ENCODE data around the gene STAMBPL1. TPM values are rescaled to one million over a fixed set of nuclear protein-coding genes. Genes with fewer than 3 reads are reported as not detected.

STAMBPL1 gene
- polyA plus RNA-seq, 1 donor from 2014 or later, result 21.9 TPM

- H3K9ac ChIP-seq (ENCODE audit: low read length), result no peak overlapping the region
- H3K27ac ChIP-seq (ENCODE audit: low read length), result no peak overlapping the region
- no peaks in the 10 kb centered on the region for H3K36me3 ChIP-seq (ENCODE audit: insufficient read depth, low read length)
- H4K20me1 ChIP-seq (ENCODE audit: insufficient read depth), result no peaks in the 10 kb centered on the region
- H3F3A ChIP-seq (ENCODE audit: insufficient read depth, low read length, poor library complexity, severe bottlenecking), result no peaks in the 10 kb centered on the region
- no peaks in the 10 kb centered on the region for H3K27me3 ChIP-seq (ENCODE audit: insufficient read depth, low read depth, low read length)
- no peaks in the 10 kb centered on the region for H3K9me2 ChIP-seq (ENCODE audit: insufficient read depth, low read length)
- no peak overlapping the region for H3K4me3 ChIP-seq (ENCODE audit: low read length)
- H3K4me2 ChIP-seq (ENCODE audit: low read length), result no peak overlapping the region
- H2AFZ ChIP-seq (ENCODE audit: low read depth, low read length), result no peak overlapping the region
- TF ChIP-seq POLR2AphosphoS5 (IDR thresholded peaks at IDR 0.05), result no peak
- no peak for TF ChIP-seq CTCF (IDR thresholded peaks at IDR 0.05; ENCODE audit: poor library complexity, severe bottlenecking)
- no peak for TF ChIP-seq TAF1 (IDR thresholded peaks at IDR 0.05; ENCODE audit: low read depth)
- no peak for TF ChIP-seq EP300 (conservative IDR thresholded peaks at IDR 0.05; ENCODE audit: poor library complexity, severe bottlenecking)
- TF ChIP-seq RAD21 (conservative IDR thresholded peaks at IDR 0.05), result no peak
- no peaks in the 10 kb centered on the region for H3K9me3 ChIP-seq (ENCODE audit: low read length)
- no peaks in the 10 kb centered on the region for H3K79me2 ChIP-seq (replicated peaks; ENCODE audit: insufficient read depth, low read length)
Observed at GRCh38 chr10:88954458-88955083, 74.5 kb downstream of the STAMBPL1 start.

- no peak overlapping the region for H3K27ac ChIP-seq (ENCODE audit: low read length)
- no peak overlapping the region for H3K4me2 ChIP-seq (ENCODE audit: low read length)
- no peaks in the 10 kb centered on the region for H3K79me2 ChIP-seq (replicated peaks; ENCODE audit: insufficient read depth, low read length)
- no peaks in the 10 kb centered on the region for H3K36me3 ChIP-seq (ENCODE audit: insufficient read depth, low read length)
- no peak for TF ChIP-seq EZH2 (IDR thresholded peaks at IDR 0.05; ENCODE audit: borderline replicate concordance, insufficient read depth, low read length, poor library complexity, severe bottlenecking)
- TF ChIP-seq REST (IDR thresholded peaks at IDR 0.05; ENCODE audit: borderline replicate concordance), result no peak
- TF ChIP-seq CTCF (IDR thresholded peaks at IDR 0.05; ENCODE audit: poor library complexity, severe bottlenecking), result no peak
- no peak for TF ChIP-seq EP300 (conservative IDR thresholded peaks at IDR 0.05; ENCODE audit: poor library complexity, severe bottlenecking)
- TF ChIP-seq RAD21 (conservative IDR thresholded peaks at IDR 0.05), result no peak
- TF ChIP-seq TAF1 (IDR thresholded peaks at IDR 0.05; ENCODE audit: low read depth), result no peak
- no peak for TF ChIP-seq MXI1 (conservative IDR thresholded peaks at IDR 0.05; ENCODE audit: poor library complexity, severe bottlenecking)
- no peak for TF ChIP-seq POLR2AphosphoS5 (IDR thresholded peaks at IDR 0.05)
- no peak for TF ChIP-seq SMC3 (conservative IDR thresholded peaks at IDR 0.05; ENCODE audit: poor library complexity)
- no peak overlapping the region for H3K9ac ChIP-seq (ENCODE audit: low read length)
- H2AFZ ChIP-seq (ENCODE audit: low read depth, low read length), result no peak overlapping the region
- no peaks in the 10 kb centered on the region for H3F3A ChIP-seq (ENCODE audit: insufficient read depth, low read length, poor library complexity, severe bottlenecking)
- no peaks in the 10 kb centered on the region for H3K9me2 ChIP-seq (ENCODE audit: insufficient read depth, low read length)
- H3K27me3 ChIP-seq (ENCODE audit: insufficient read depth, low read depth, low read length), result no peaks in the 10 kb centered on the region
- no peaks in the 10 kb centered on the region for H3K9me3 ChIP-seq (ENCODE audit: low read length)
- H4K20me1 ChIP-seq (ENCODE audit: insufficient read depth), result no peaks in the 10 kb centered on the region
- no peak overlapping the region for H3K4me3 ChIP-seq (ENCODE audit: low read length)
Observed at GRCh38 chr10:88957381-88957780, 77.3 kb downstream of the STAMBPL1 start.

All from neural cell (in vitro differentiated cells).